ENCODE measurements around the gene TBC1D9.

DNA sequence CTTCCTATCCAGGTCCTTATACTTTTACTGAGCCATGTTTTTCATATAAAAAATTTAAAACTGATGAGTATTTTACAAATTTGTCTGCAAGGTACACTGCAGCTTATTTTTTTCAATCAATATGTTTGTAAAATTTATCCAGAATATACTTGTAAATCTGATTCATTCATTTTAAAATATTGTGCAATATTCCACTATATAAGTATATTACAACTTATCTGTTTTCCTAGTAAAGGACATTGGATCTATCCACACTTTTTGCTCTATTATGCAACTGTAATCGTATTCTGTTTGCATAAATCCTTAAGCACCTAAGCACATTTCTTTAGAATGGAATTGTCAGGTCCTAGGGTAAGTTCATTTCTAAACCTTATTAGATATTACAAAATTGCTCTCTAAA lies 49.5 kb downstream of the TBC1D9 start:
- TF ChIP-seq PATZ1 (tag by site-specific recombination; IDR thresholded peaks at IDR 0.05) (no peak), ZNF513 (tag by site-specific recombination; IDR thresholded peaks at IDR 0.05) (no peak), CTCF (tag by site-specific recombination; IDR thresholded peaks at IDR 0.05) (no peak), ZNF324 (tag by site-specific recombination; IDR thresholded peaks at IDR 0.05) (no peak), ZNF366 (tag by site-specific recombination; conservative IDR thresholded peaks at IDR 0.05) (no peak), ZNF18 (tag by site-specific recombination; IDR thresholded peaks at IDR 0.05) (no peak), ZEB2 (tag by site-specific recombination; IDR thresholded peaks at IDR 0.05) (no peak), HOXA7 (CRISPR knock-in tag; IDR thresholded peaks at IDR 0.05; ENCODE audit: borderline replicate concordance) (no peak), ZNF394 (tag by site-specific recombination; IDR thresholded peaks at IDR 0.05; ENCODE audit: borderline replicate concordance) (no peak), ZBTB1 (tag by site-specific recombination; IDR thresholded peaks at IDR 0.05) (no peak), ZXDB (tag by site-specific recombination; IDR thresholded peaks at IDR 0.05) (no peak), YY1 (tag by site-specific recombination; IDR thresholded peaks at IDR 0.05) (no peak)
- TF ChIP-seq, protein P1, sequence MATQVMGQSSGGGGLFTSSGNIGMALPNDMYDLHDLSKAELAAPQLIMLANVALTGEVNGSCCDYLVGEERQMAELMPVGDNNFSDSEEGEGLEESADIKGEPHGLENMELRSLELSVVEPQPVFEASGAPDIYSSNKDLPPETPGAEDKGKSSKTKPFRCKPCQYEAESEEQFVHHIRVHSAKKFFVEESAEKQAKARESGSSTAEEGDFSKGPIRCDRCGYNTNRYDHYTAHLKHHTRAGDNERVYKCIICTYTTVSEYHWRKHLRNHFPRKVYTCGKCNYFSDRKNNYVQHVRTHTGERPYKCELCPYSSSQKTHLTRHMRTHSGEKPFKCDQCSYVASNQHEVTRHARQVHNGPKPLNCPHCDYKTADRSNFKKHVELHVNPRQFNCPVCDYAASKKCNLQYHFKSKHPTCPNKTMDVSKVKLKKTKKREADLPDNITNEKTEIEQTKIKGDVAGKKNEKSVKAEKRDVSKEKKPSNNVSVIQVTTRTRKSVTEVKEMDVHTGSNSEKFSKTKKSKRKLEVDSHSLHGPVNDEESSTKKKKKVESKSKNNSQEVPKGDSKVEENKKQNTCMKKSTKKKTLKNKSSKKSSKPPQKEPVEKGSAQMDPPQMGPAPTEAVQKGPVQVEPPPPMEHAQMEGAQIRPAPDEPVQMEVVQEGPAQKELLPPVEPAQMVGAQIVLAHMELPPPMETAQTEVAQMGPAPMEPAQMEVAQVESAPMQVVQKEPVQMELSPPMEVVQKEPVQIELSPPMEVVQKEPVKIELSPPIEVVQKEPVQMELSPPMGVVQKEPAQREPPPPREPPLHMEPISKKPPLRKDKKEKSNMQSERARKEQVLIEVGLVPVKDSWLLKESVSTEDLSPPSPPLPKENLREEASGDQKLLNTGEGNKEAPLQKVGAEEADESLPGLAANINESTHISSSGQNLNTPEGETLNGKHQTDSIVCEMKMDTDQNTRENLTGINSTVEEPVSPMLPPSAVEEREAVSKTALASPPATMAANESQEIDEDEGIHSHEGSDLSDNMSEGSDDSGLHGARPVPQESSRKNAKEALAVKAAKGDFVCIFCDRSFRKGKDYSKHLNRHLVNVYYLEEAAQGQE (tag by site-specific recombination; IDR thresholded peaks at IDR 0.05): no peak
- TF ChIP-seq, protein P2, sequence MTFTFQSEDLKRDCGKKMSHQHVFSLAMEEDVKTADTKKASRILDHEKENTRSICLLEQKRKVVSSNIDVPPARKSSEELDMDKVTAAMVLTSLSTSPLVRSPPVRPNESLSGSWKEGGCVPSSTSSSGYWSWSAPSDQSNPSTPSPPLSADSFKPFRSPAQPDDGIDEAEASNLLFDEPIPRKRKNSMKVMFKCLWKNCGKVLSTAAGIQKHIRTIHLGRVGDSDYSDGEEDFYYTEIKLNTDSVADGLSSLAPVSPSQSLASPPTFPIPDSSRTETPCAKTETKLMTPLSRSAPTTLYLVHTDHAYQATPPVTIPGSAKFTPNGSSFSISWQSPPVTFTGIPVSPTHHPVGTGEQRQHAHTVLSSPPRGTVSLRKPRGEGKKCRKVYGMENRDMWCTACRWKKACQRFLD (tag by site-specific recombination; IDR thresholded peaks at IDR 0.05): no peak

Measured in HEK293 (cell line).